GM21529 (cell line): ENCODE results near the gene GPRC5D.

Experiments used
- ATAC-seq: cut with Tn5 transposase; IDR thresholded peaks from one replicate; pipeline ENCODE4 v1.9.1; 2021; ENCODE audit not compliant: unreplicated experiment

The GPRC5D gene

GRCh38 chr12:12938541-12938940 is 13.4 kb downstream of the GPRC5D start:
- ATAC-seq, result no peak

- ATAC-seq, result no peak
Observed at GRCh38 chr12:12936983-12937491, 14.9 kb downstream of the GPRC5D start.

- no peak for ATAC-seq
Observed at GRCh38 chr12:12934556-12934955, 17.4 kb downstream of the GPRC5D start.

- no peak for ATAC-seq
Observed at GRCh38 chr12:12933742-12934141, 18.2 kb downstream of the GPRC5D start.

GRCh38 chr12:12930633-12931219 is 21.2 kb downstream of the GPRC5D start:
- no peak for ATAC-seq

- no peak for ATAC-seq
Observed at GRCh38 chr12:12929696-12930095, 22.3 kb downstream of the GPRC5D start.

- ATAC-seq, result no peak
Observed at GRCh38 chr12:12927211-12928079, 24.5 kb downstream of the GPRC5D start.

GRCh38 chr12:12926571-12927071 is 25.3 kb downstream of the GPRC5D start:
- ATAC-seq, result no peak

GRCh38 chr12:12925388-12925787 is 26.6 kb downstream of the GPRC5D start:
- ATAC-seq, result no peak

- no peak for ATAC-seq
Observed at GRCh38 chr12:12924169-12924568, 27.8 kb downstream of the GPRC5D start.

- ATAC-seq, result no peak
Observed at GRCh38 chr12:12922978-12923377, 29.0 kb downstream of the GPRC5D start.

GRCh38 chr12:12922191-12922616 is 29.8 kb downstream of the GPRC5D start:
- no peak for ATAC-seq

GRCh38 chr12:12919666-12920435 is 32.1 kb downstream of the GPRC5D start:
- ATAC-seq, result no peak

GRCh38 chr12:12918781-12919389 is 33.1 kb downstream of the GPRC5D start:
- ATAC-seq, result no peak

- ATAC-seq, result no peak
Observed at GRCh38 chr12:12917517-12917916, 34.5 kb downstream of the GPRC5D start.

- peak; percentile 91 for ATAC-seq
Observed at GRCh38 chr12:12916135-12916944, 35.6 kb downstream of the GPRC5D start.

- no peak for ATAC-seq
Observed at GRCh38 chr12:12915656-12916055, 36.3 kb downstream of the GPRC5D start.

- no peak for ATAC-seq
Observed at GRCh38 chr12:12912711-12913110, 39.3 kb downstream of the GPRC5D start.

- ATAC-seq, result no peak
Observed at GRCh38 chr12:12909995-12910420, 42.0 kb downstream of the GPRC5D start.
